ENCODE measurements around the gene EFNA3. TPM values are rescaled to one million over a fixed set of nuclear protein-coding genes. Genes with fewer than 3 reads are reported as not detected.

Gene EFNA3
- total and polyA plus RNA-seq, 2 of the 4 experiments (the other 2 are of a cell fraction) = 0.72 to 1.6 TPM

- Histone ChIP-seq H3K36me3 (ENCODE audit: control insufficient read depth, insufficient read depth, low read length) (no peaks in the 10 kb centered on the region), H2AK9ac (replicated peaks; ENCODE audit: low read depth, low read length, poor library complexity) (no peak overlapping the region), H3K4me3 (ENCODE audit: insufficient read depth, low read depth, low read length) (no peak overlapping the region), H3K9me3 (ENCODE audit: control insufficient read depth, insufficient read depth, low read length) (no peaks in the 10 kb centered on the region), H3K4me2 (ENCODE audit: low read depth, low read length) (no peak overlapping the region), H3K18ac (ENCODE audit: low read depth, low read length) (no peak overlapping the region), H4K91ac (ENCODE audit: insufficient read depth, low read depth, low read length) (no peak overlapping the region), H3K9ac (ENCODE audit: low read depth, low read length) (no peak overlapping the region), H3K79me1 (ENCODE audit: low read depth in 1 of 2, low read length in 2 of 2) (no peaks in the 10 kb centered on the region), H2BK20ac (ENCODE audit: low read depth, low read length) (no peak overlapping the region), H3K23ac (ENCODE audit: low read depth, low read length) (no peak overlapping the region), H3K27ac (ENCODE audit: insufficient read depth, low read length) (no peak overlapping the region), H3K27me3 (ENCODE audit: control insufficient read depth, insufficient read depth, low read length) (peaks cover 29% of the 10 kb centered on the region), H3K9me1 (ENCODE audit: insufficient read depth, low read length) (peaks cover 8% of the 10 kb centered on the region), H4K8ac (ENCODE audit: low read depth in 2 of 2, low read length in 2 of 2) (no peak overlapping the region), H2BK120ac (ENCODE audit: low read depth, low read length) (no peak overlapping the region), H2AK5ac (ENCODE audit: low read depth, low read length) (no peak overlapping the region), H2BK15ac (ENCODE audit: low read depth, low read length) (no peak overlapping the region), H4K20me1 (ENCODE audit: insufficient read depth, low read length) (no peaks in the 10 kb centered on the region; the same call in 1 of the 2 replicates), H4K5ac (ENCODE audit: low read depth, low read length) (no peak overlapping the region), H2BK5ac (ENCODE audit: low read depth, low read length, poor library complexity, severe bottlenecking) (no peak overlapping the region), H2AFZ (replicated peaks; ENCODE audit: low read length, poor library complexity) (no peak overlapping the region), H3K56ac (ENCODE audit: extremely low read depth, insufficient read depth, low read length) (no peak overlapping the region), H3K14ac (replicated peaks; ENCODE audit: low read depth, low read length) (no peak overlapping the region), H3K4ac (ENCODE audit: low read depth, low read length) (no peak overlapping the region), H3K4me1 (ENCODE audit: control insufficient read depth, insufficient read depth, low read length) (peaks cover 6% of the 10 kb centered on the region)
- BruUV-seq (replicated peaks) = no TSS peak
- CTCF ChIA-PET = interaction anchor here (1.8 kb wide), 1 partner anchor 11 kb away, joined by 7 read pairs; the partner anchor contains the start of gene ADAM15
- ATAC-seq (ENCODE audit: low read depth) (no peak), DNase-seq (no peak)
- POLR2A ChIA-PET (ENCODE audit: unreplicated experiment) = no interaction called here
- in situ Hi-C loops (cut with MboI; ENCODE audit: low sequenced_read_pairs) (no loop called here), intact Hi-C loops (cut with micrococcal nuclease) (no loop called here), dilution Hi-C loops (cut with HindIII; ENCODE audit: low sequenced_read_pairs, unreplicated experiment) (no loop called here)
- WGBS, 2 experiments (ENCODE audit: extremely low coverage in 2 of 2, insufficient read length in 1 of 2) = 80% methylated on average over 3 of the region's 14 CpGs; no CpG with 5 or more reads in 1 of the 2 experiments
- TF ChIP-seq ELK1 (IDR thresholded peaks at IDR 0.05; ENCODE audit: borderline replicate concordance, low read depth, low read length) (no peak), CHD1 (IDR thresholded peaks at IDR 0.05; ENCODE audit: low read depth, low read length) (no peak), RCOR1 (IDR thresholded peaks at IDR 0.05; ENCODE audit: insufficient replicate concordance, low read length) (no peak), CTCF (conservative IDR thresholded peaks at IDR 0.05; ENCODE audit: low read depth, low read length) (no peak), MXI1 (IDR thresholded peaks at IDR 0.05; ENCODE audit: borderline replicate concordance, low read depth, low read length) (no peak), FOS (IDR thresholded peaks at IDR 0.05; ENCODE audit: low read depth, low read length) (no peak), CEBPB (IDR thresholded peaks at IDR 0.05; ENCODE audit: low read depth, low read length) (no peak), MAFK (IDR thresholded peaks at IDR 0.05; ENCODE audit: low read depth, low read length) (no peak), NFE2L2 (IDR thresholded peaks at IDR 0.05; ENCODE audit: low read depth, low read length) (no peak), MAZ (IDR thresholded peaks at IDR 0.05; ENCODE audit: borderline replicate concordance, low read depth, low read length) (no peak), USF2 (IDR thresholded peaks at IDR 0.05; ENCODE audit: low read depth, low read length) (no peak), BHLHE40 (IDR thresholded peaks at IDR 0.05; ENCODE audit: low read depth, low read length) (no peak), SMC3 (IDR thresholded peaks at IDR 0.05; ENCODE audit: low read depth, low read length) (no peak), RAD21 (IDR thresholded peaks at IDR 0.05; ENCODE audit: low read length) (no peak), RFX5 (IDR thresholded peaks at IDR 0.05; ENCODE audit: low read depth, low read length) (no peak)
Measured at GRCh38 chr1:155040358-155041093, 38.1 kb upstream of the EFNA3 start.
